Thyroid gland (tissue), 4 donors: ENCODE measurements around the gene ALKBH3. TPM values are rescaled to one million over a fixed set of nuclear protein-coding genes. Genes with fewer than 3 reads are reported as not detected.

Experiments
- DNase-seq, 2 donors: peaks; one replicate each; pipeline ENCODE4 v3.0.0-alpha.2; 2019
- H3K27ac ChIP-seq, 3 donors: fragments of 200-600 bp; sonication (generic); 1 replicate in 2 of 3; 2 replicates in 1 of 3; pipeline ENCODE4 v1.5.1; 2016 to 2019; ENCODE audit warnings: mild to moderate bottlenecking in 1 of 3, moderate library complexity in 1 of 3
- H3K27me3 ChIP-seq: fragments of 200-600 bp; sonication (generic); one replicate; pipeline ENCODE4 v1.5.1; 2019
- H3K36me3 ChIP-seq, 2 donors: fragments of 200-600 bp; sonication (generic); one replicate each; pipeline ENCODE4 v1.5.1; 2016 to 2019
- H3K4me1 ChIP-seq, 2 donors: fragments of 200-600 bp; sonication (generic); one replicate each; pipeline ENCODE4 v1.5.1; 2017 to 2019
- H3K4me3 ChIP-seq, 3 donors: fragments of 200-600 bp; sonication (generic); replicated peaks in 1 of 3; 1 replicate in 2 of 3; 2 replicates in 1 of 3; pipeline ENCODE4 v1.5.1; 2016; ENCODE audit warnings: mild to moderate bottlenecking in 1 of 3
- H3K9me3 ChIP-seq: fragments of 200-600 bp; sonication (generic); one replicate; pipeline ENCODE4 v1.5.1; 2017
- POLR2A ChIP-seq, 2 donors: fragments of 450-650 bp; IDR thresholded peaks; one replicate each; pipeline ENCODE4 v1.6.1; 2017; ENCODE audit warnings: antibody characterized with exemption in 2 of 2, mild to moderate bottlenecking in 2 of 2, moderate library complexity in 1 of 2
- WGBS, 2 donors: methylation state at CpG; one replicate each; pipeline ENCODE4 v1.1.5; 2017; 5-methylcytosine and 5-hydroxymethylcytosine counted together
- intact Hi-C: fragments of 100-400 bp; cut with DNase I; formaldehyde crosslinking; loops from one replicate; pipeline ENCODE4 v1.15.1; 2023
- total RNA-seq, 4 donors: library from RNA; depleted of rRNA; stranded (reverse); fragments of >200 nt; gene quantifications; one replicate each; pipeline ENCODE4 v1.2.3, GENCODE V29; 2016
- TF ChIP-seq, protein P1 (sequence below), 6 experiments: fragments of 200-600 bp in 3 of 6; fragments of 450-650 bp in 3 of 6; sonication (generic) in 3 of 6; IDR thresholded peaks; one replicate each; pipeline ENCODE4 v1.5.1; 2016 to 2019; ENCODE audit warnings: antibody characterized with exemption in 6 of 6, mild to moderate bottlenecking in 2 of 6, inconsistent platforms in 1 of 6, moderate library complexity in 1 of 6

The ALKBH3 gene
- total RNA-seq, 4 donors from 2014 or later = 32.6 to 44.3 (median 40.4) TPM

DNA sequence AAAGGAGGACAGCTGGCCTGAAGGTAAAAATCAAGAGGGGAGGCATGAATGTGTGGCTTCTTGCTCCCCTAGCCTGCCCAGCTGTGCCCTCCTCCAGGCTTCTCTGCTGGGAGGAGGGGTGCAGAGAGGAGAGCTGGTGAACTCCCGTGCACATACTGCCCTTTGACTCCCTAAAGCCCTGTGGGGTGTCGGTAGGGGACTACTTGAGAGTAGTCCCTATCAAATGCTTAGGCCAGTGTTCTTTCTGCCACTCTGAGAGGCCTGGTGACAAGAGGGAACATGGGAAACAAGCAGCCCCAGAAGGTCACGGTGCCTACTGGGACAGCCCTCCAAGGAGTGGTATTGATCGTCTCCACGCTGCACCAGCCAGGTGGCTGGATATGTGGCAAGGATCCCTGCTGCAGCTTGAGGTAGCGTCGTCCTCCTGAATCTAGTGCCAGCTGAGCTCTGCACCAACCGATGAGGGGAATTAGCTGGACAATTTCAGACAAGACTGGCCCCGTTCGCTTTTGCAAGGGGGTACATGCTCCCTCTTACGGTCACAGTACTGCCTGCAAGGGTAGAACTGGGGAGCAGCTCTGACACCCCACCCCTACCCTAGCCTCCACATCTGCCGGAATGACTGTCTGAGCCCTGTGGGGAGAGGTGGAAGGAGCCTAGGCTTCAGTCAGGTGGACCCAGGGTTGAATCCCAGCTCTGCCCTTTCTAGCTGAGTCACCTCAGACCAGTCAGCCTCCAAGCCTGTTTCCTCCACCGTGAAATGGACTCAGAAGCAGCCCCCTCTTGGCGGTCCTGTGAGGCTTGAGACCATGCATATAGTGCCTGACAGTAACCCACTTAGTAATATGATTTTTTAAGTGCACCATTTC lies 44.7 kb downstream of the ALKBH3 start:
- TF ChIP-seq, protein P1, sequence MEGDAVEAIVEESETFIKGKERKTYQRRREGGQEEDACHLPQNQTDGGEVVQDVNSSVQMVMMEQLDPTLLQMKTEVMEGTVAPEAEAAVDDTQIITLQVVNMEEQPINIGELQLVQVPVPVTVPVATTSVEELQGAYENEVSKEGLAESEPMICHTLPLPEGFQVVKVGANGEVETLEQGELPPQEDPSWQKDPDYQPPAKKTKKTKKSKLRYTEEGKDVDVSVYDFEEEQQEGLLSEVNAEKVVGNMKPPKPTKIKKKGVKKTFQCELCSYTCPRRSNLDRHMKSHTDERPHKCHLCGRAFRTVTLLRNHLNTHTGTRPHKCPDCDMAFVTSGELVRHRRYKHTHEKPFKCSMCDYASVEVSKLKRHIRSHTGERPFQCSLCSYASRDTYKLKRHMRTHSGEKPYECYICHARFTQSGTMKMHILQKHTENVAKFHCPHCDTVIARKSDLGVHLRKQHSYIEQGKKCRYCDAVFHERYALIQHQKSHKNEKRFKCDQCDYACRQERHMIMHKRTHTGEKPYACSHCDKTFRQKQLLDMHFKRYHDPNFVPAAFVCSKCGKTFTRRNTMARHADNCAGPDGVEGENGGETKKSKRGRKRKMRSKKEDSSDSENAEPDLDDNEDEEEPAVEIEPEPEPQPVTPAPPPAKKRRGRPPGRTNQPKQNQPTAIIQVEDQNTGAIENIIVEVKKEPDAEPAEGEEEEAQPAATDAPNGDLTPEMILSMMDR (IDR thresholded peaks at IDR 0.05) = no peak
- no peak for TF ChIP-seq POLR2A (IDR thresholded peaks at IDR 0.05)
- no peaks in the 10 kb centered on the region for H3K9me3 ChIP-seq
- peaks cover 5 to 8% of the 10 kb centered on the region in 2 donors for H3K36me3 ChIP-seq
- WGBS, 2 donors = 81 to 90% methylated on average over 13 of the region's 14 CpGs
- no peak overlapping the region for H3K27ac ChIP-seq
- no peaks in the 10 kb centered on the region for H3K27me3 ChIP-seq
- intact Hi-C loops = no loop called here
- H3K4me1 ChIP-seq = peaks cover 0 to 13% of the 10 kb centered on the region in 2 donors
- no peak overlapping the region for H3K4me3 ChIP-seq
- DNase-seq = no peak

DNA sequence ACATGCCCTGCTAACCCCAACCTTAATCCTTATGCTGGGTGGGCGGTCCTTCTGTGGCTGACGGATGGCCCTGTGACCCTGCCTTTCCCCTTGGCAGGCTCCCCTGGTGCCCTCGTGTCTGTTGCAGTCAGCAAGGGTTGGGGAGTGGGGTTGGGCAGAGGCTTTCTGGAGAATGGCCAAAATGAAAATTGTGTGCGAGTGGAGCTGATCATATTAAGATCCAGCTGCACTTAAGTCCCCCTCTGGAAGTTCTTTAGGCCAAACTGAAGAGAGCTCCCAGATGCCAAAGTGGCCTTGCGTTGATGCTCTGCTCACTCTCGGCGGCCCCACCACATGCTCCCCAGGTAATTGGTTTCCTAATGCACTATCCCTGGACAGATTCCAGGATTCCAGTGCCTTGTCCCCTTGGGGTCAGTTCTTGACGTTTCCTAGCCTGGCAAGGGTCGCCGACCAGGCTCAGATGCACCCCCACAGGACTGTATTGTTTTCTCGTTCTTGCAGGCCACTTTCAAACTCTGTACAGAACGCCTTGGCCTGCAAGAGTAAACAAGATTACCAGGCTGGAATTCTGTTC lies 45.4 kb downstream of the ALKBH3 start:
- intact Hi-C loops = no loop called here
- peaks cover 0 to 10% of the 10 kb centered on the region in 2 donors for H3K4me1 ChIP-seq

DNA sequence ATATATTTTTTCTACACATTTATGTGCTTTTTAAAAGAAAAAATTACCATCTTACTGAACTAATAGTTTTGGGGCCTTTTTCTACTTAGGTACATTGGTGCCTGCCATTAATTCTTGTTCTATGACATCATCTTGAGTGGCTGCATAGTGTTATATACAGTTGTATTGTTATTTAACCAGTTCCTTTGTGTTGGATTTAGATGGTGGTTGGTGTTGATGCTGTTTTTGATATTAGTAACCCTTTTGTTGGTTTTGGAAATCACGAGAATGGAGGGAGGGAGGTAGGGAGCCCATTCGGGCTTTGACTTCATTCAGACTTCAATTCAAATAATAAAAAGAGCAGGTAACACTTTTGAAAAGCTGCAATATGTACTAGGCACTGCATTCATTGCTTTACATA lies 46.4 kb downstream of the ALKBH3 start:
- no peak overlapping the region for H3K27ac ChIP-seq
- TF ChIP-seq, protein P1 (IDR thresholded peaks at IDR 0.05) = no peak
- no peak for TF ChIP-seq POLR2A (IDR thresholded peaks at IDR 0.05)
- H3K4me3 ChIP-seq = no peak overlapping the region
- no peaks in the 10 kb centered on the region for H3K27me3 ChIP-seq
- no peak for DNase-seq
- intact Hi-C loops = no loop called here
- no peaks in the 10 kb centered on the region for H3K36me3 ChIP-seq
- H3K4me1 ChIP-seq = peaks cover 0 to 7% of the 10 kb centered on the region in 2 donors
- WGBS, 2 donors = 90 to 94% methylated on average over 2 of the region's 2 CpGs
- no peaks in the 10 kb centered on the region for H3K9me3 ChIP-seq

More for the DNA sequence above, 45.4 kb downstream of the ALKBH3 start:
- no peak overlapping the region for H3K4me3 ChIP-seq
- H3K27ac ChIP-seq = no peak overlapping the region
- no peaks in the 10 kb centered on the region for H3K27me3 ChIP-seq
- WGBS, 2 donors = 33 to 45% methylated on average over 11 to 12 of the region's 12 CpGs
- DNase-seq = no peak
- peaks cover 4 to 6% of the 10 kb centered on the region in 2 donors for H3K36me3 ChIP-seq
- TF ChIP-seq, protein P1 (IDR thresholded peaks at IDR 0.05) = no peak
- no peaks in the 10 kb centered on the region for H3K9me3 ChIP-seq

DNA sequence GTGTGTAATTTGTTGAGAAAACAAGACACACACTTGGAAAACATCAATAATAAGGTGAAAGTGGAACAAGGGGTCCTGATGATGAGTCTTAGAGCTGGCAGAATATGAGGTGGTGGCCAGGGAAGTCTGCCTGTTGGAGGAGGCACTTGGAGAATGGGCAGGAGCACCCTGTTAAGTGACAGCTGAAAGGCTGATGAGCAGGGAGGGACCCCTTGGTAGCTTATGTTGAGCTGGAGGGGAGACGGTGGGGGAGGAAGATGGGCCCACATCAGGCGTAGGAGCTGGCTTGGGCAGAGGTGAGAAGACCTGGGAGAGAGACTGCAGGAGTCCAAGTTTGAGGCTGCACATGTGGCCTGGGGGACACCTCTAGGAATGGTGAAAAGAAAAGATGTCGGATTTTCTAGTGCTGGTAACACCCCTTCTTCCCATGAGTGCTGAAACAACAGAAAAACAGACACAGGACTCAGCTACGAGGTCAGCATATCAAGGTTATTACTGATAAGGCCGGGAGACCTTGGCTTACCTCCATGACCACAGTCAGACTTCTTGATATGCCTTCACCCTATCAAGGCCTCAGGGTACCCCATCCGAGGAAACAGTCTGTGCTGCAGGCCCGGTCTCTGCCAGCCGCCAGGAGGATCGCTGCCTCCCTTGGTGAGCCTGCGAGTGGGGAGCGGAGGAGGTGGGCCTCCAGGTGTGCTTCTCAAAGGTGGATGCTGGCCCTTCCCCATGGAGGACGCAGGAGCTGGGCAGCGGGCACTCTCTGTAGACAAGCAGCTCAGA lies 47.5 kb downstream of the ALKBH3 start:
- H3K27ac ChIP-seq = no peak overlapping the region
- no peaks in the 10 kb centered on the region for H3K27me3 ChIP-seq
- no peak for DNase-seq
- H3K9me3 ChIP-seq = no peaks in the 10 kb centered on the region
- H3K36me3 ChIP-seq = no peaks in the 10 kb centered on the region
- no peak overlapping the region for H3K4me3 ChIP-seq
- peaks cover 0 to 7% of the 10 kb centered on the region in 2 donors for H3K4me1 ChIP-seq
- WGBS, 2 donors = 91 to 96% methylated on average over 12 to 13 of the region's 13 CpGs
- TF ChIP-seq POLR2A (IDR thresholded peaks at IDR 0.05) = no peak
- TF ChIP-seq, protein P1 (IDR thresholded peaks at IDR 0.05) = no peak
- intact Hi-C loops = no loop called here
